Measurements from ENCODE around the gene UGT2B11. TPM values are rescaled to one million over a fixed set of nuclear protein-coding genes. Genes with fewer than 3 reads are reported as not detected.
"Not testable (repeated sequence)": the region's sequence is repeated elsewhere in the genome, so short reads cannot be mapped to it uniquely, and the experiment has no call there.

Gene UGT2B11
- total RNA-seq, 1 experiment from 2014 or later, result not detected

GRCh38 chr4:69170233-69171134, 44.1 kb downstream of the UGT2B11 start:
- BruUV-seq (replicated peaks); H4K20me1 ChIP-seq (ENCODE audit: insufficient read depth); H3K79me2 ChIP-seq (ENCODE audit: insufficient read depth, low read length); CTCF ChIA-PET; H3K9me2 ChIP-seq (ENCODE audit: insufficient read depth); H3K36me3 ChIP-seq (ENCODE audit: control insufficient read depth in 1 of 2, insufficient read depth in 2 of 2, low read length in 2 of 2); H2AFZ ChIP-seq (ENCODE audit: low read depth, low read length, poor library complexity, severe bottlenecking); H3K4me1 ChIP-seq (ENCODE audit: control insufficient read depth in 1 of 2, insufficient read depth in 2 of 2, low read length in 2 of 2); H3K27ac ChIP-seq (ENCODE audit: low read depth, low read length); H3K4me3 ChIP-seq (replicated peaks in 1 of 2; ENCODE audit: low read depth in 1 of 2, low read length in 2 of 2); POLR2A ChIA-PET; H3K9me3 ChIP-seq (ENCODE audit: control insufficient read depth in 1 of 2, insufficient read depth in 1 of 2, low read depth in 1 of 2, low read length in 2 of 2); H3K9ac ChIP-seq (ENCODE audit: low read length); H3K4me2 ChIP-seq (ENCODE audit: low read length); H3K27me3 ChIP-seq (ENCODE audit: insufficient read depth, low read length): not testable (repeated sequence)
- TF ChIP-seq CTCF (IDR thresholded peaks at IDR 0.05 in 2 of 3, conservative IDR thresholded peaks at IDR 0.05 in 1 of 3; ENCODE audit: borderline replicate concordance in 1 of 3, insufficient read depth in 1 of 3, low read depth in 2 of 3, low read length in 2 of 3), result peak; percentile 43 to 60 (median 57); a peak in 5 of 6 replicates
- TF ChIP-seq RAD21 (IDR thresholded peaks at IDR 0.05; ENCODE audit: low read depth), result peak; percentile 63
- ATAC-seq, result peak; percentile 81
- peak; percentile 16 for DNase-seq (ENCODE audit: low read depth, low spot score)
- RAD21 ChIA-PET (ENCODE audit: low non-redundant PET in 1 of 2, low total read pairs in 2 of 2, uncharacterized antibody in 2 of 2, unreplicated experiment in 2 of 2), result interaction anchor here in 1 of 2 experiments (0.8 kb wide), 1 partner anchor 668 kb away, joined by 3 read pairs; no protein-coding TSS in a partner anchor
- intact Hi-C loops (cut with micrococcal nuclease), result loop anchor here (1.0 to 5.0 kb wide), 2 partner anchors 672 to 898 kb away; no protein-coding TSS in a partner anchor

DNA sequence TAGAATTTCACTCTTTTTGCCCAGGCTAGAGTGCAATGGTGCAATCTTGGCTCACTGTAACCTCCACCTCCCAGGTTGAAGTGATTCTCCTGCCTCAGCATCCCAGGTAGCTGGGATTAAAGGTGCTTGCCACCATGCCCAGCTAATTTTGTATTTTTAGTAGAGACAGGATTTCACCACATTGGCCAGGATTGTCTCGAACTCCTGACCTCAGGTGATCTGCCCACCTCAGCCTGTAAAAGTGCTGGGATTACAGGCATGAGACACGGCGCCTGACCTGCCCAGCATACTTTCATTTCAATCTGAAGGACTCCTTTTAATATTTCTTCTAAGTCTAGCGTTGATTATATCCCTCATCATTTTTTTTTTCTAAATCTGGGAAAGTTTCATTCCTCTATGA, 45.4 kb downstream of the UGT2B11 start:
- H3K9ac ChIP-seq (ENCODE audit: low read length); H3K27me3 ChIP-seq (ENCODE audit: insufficient read depth, low read length); H3K27ac ChIP-seq (ENCODE audit: low read depth, low read length); H3K4me2 ChIP-seq (ENCODE audit: low read length); RAD21 ChIA-PET (ENCODE audit: low non-redundant PET in 1 of 2, low total read pairs in 2 of 2, uncharacterized antibody in 2 of 2, unreplicated experiment in 2 of 2); H3K4me1 ChIP-seq (ENCODE audit: control insufficient read depth in 1 of 2, insufficient read depth in 2 of 2, low read length in 2 of 2); H4K20me1 ChIP-seq (ENCODE audit: insufficient read depth); POLR2A ChIA-PET; BruUV-seq (replicated peaks); ATAC-seq; H2AFZ ChIP-seq (ENCODE audit: low read depth, low read length, poor library complexity, severe bottlenecking); H3K79me2 ChIP-seq (ENCODE audit: insufficient read depth, low read length); intact Hi-C loops (cut with micrococcal nuclease); H3K4me3 ChIP-seq (replicated peaks in 1 of 2; ENCODE audit: low read depth in 1 of 2, low read length in 2 of 2); H3K9me3 ChIP-seq (ENCODE audit: control insufficient read depth in 1 of 2, insufficient read depth in 1 of 2, low read depth in 1 of 2, low read length in 2 of 2); H3K9me2 ChIP-seq (ENCODE audit: insufficient read depth); H3K36me3 ChIP-seq (ENCODE audit: control insufficient read depth in 1 of 2, insufficient read depth in 2 of 2, low read length in 2 of 2); CTCF ChIA-PET; DNase-seq (ENCODE audit: low read depth, low spot score): not testable (repeated sequence)
